Posterior cingulate gyrus (tissue), 11 donors: ENCODE results near the gene LPAR6.

Experiments used
- DNase-seq, 10 donors: peaks; one replicate each; pipeline versions ENCODE4 v3.0.0 to v3.0.0-alpha.2; 2020 to 2021; ENCODE audit warnings: mixed read lengths in 3 of 10
- intact Hi-C: fragments of 100-400 bp; cut with DNase I; formaldehyde crosslinking; loops from one replicate; pipeline ENCODE4 v1.15.1; 2023

Gene LPAR6

DNA sequence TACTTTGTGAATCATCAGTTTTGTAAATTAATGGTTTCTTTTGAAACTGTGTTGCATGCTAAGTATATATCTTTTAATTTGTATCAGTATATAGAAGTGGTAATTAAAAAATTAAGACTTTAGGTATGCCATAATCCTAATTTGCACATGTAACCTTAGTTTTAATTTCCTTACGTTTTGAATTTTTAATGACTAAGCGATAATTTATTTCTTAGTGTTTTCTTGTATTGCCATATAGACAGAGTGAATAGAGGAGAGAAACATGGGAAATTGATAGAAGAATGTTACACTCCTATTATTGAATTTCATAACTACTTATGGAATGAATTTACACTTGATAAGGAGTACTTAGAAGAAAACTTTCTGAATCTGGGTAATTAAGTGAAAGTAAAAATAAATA, 29.5 kb downstream of the LPAR6 start:
- intact Hi-C loops, result no loop called here
- no peak for DNase-seq

DNA sequence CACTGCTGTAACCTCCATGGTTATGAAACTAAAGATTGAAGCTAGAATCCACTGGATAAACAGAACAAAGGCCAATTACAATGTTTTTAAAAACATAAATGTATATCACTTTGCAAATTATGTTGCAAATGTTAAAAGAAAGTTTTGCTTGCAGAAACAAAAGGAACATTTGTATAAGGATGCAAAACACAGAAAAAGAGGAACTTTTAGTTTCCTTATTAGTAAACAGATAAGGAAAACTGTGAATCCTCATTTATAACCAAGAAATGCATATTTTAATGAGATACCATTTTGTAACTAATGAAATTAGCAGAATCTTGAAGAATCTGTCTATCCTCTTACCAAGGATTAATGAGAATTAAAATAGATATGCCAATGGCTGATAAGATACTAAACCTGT, 32.3 kb downstream of the LPAR6 start:
- no peak for DNase-seq
- intact Hi-C loops, result no loop called here

DNA sequence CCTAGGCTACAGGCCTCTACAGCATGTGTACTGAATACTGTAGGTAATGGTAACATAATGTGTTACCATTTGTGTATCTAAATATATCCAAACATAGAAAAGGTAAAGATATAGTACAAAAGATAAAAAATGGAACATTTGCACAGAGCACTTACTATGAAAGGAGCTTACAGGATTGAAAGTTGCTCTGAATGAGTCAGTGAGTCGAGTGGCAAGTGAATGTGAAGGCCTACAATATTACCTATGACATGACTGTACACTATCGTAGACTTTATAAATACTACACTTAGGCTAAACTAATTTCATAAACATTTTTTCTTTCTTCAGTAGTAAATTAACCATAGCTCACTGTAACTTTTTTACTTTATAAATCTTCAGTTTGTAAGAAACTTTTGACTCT, 35.1 kb downstream of the LPAR6 start:
- intact Hi-C loops, result no loop called here
- DNase-seq, result no peak

DNA sequence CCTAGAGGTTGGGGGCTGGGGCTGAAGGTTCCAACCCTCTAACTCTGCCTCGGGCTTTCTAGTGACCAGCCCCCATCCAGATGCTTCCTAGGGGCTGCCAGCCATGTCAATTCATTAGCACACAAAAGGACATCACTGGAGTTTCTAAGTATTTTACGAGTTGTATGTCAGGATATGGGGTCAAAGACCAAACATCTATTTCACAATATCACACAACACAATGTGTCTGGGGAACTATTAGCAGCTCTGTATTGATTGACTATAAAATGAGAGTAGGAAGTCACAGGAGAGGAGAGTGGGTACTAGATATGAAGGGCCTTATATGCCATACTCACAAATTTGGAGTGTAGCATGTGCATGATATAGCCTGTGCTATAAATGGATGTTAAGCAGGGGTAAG, 42.1 kb downstream of the LPAR6 start:
- intact Hi-C loops, result no loop called here
- no peak for DNase-seq

DNA sequence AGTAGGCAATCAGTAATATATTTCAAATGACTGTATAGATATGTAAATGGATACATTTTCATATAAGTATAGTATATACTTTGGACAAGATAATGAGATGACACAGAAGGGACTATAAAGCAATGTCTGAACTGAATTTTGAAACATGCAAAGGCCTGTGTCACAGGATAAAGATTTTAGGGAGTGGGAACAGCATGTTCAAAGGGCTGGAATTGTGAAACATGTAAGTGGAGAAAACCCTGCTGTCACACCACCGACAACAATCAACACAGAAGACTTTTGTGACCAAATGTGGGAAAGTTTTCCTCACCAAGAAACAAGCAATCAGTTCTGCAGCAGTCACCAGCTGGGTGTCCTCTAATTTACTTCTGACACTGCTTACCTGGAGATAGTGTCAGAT, 42.9 kb downstream of the LPAR6 start:
- DNase-seq, result no peak
- intact Hi-C loops, result no loop called here
